Right lobe of liver (tissue), 6 donors: Measurements from ENCODE around the gene RAB14. TPM values are rescaled to one million over a fixed set of nuclear protein-coding genes. Genes with fewer than 3 reads are reported as not detected.

Experiments used
- ATAC-seq, 4 donors: fragments of 200-7000 bp; cut with Tn5 transposase; one replicate each; pipeline ENCODE4 v1.9.1; 2020; ENCODE audit warnings: mild to moderate bottlenecking in 4 of 4, moderate library complexity in 4 of 4
- DNase-seq, 3 donors: peaks; one replicate each; pipeline ENCODE4 v3.0.0-alpha.2; 2020
- H3K27ac ChIP-seq, 3 donors: fragments of 200-600 bp; one replicate each; pipeline ENCODE4 v1.8.0; 2022
- H3K27me3 ChIP-seq, 2 donors: fragments of 200-600 bp; one replicate each; pipeline ENCODE4 v1.8.0; 2022
- H3K36me3 ChIP-seq, 4 donors: fragments of 200-600 bp; sonication (generic) in 1 of 4; one replicate each; pipeline versions ENCODE4 v1.5.1 to v1.8.0; 2017 to 2022; ENCODE audit warnings: control low read depth in 1 of 4
- H3K4me1 ChIP-seq, 4 donors: fragments of 200-600 bp; sonication (generic) in 1 of 4; one replicate each; pipeline versions ENCODE4 v1.5.1 to v1.8.0; 2017 to 2022; ENCODE audit warnings: control low read depth in 1 of 4
- H3K4me3 ChIP-seq, 3 donors: fragments of 200-600 bp; one replicate each; pipeline ENCODE4 v1.8.0; 2022
- H3K9me3 ChIP-seq, 4 donors: fragments of 200-600 bp; sonication (generic) in 1 of 4; one replicate each; pipeline versions ENCODE4 v1.5.1 to v1.8.0; 2017 to 2022; ENCODE audit warnings: control low read depth in 1 of 4
- CTCF ChIP-seq, 4 donors: fragments of 200-600 bp in 3 of 4; fragments of 450-650 bp in 1 of 4; IDR thresholded peaks; one replicate each; pipeline versions ENCODE4 v1.5.1 to v1.8.0; 2016 to 2022; ENCODE audit warnings: antibody characterized with exemption in 4 of 4, mild to moderate bottlenecking in 2 of 4
- POLR2A ChIP-seq: fragments of 450-650 bp; IDR thresholded peaks from one replicate; pipeline ENCODE4 v1.6.1; 2017; ENCODE audit warnings: antibody characterized with exemption, mild to moderate bottlenecking
- WGBS: methylation state at CpG from one replicate; pipeline ENCODE4 v1.1.6; 2018; ENCODE audit warnings: low coverage, low lambda C conversion rate; ENCODE audit not compliant: insufficient coverage; ENCODE audit errors: missing lambda C conversion rate; 5-methylcytosine and 5-hydroxymethylcytosine counted together
- intact Hi-C, 2 donors: fragments of 100-400 bp; cut with DNase I; formaldehyde crosslinking; loops; one replicate each; pipeline versions ENCODE4 v1.11.2 to v1.14.1; 2022
- total RNA-seq, 6 experiments: library from RNA; depleted of rRNA in 2 of 6; stranded (reverse); fragments of >200 nt in 2 of 6; fragmentation: NEBNext Ultra II Directional in 3 of 6; extraction: Animal tissue kit (Norgen Biotek cat#: 25700) in 3 of 6; gene quantifications; one replicate each; pipeline versions ENCODE4 v1.1.0 to v1.2.4, GENCODE V29; 2016 to 2023
- donor health status: DM: no; HTN: yes; CAD: no.
- donor health status: DM: no; HTN: no; CAD: no.
- donor health status: DM: no; HTN: no; CAD: no.
- donor health status: DM: no; HTN: yes; CAD: no.
- donor health status: DM: no; HTN: yes; CAD: no.

RAB14 gene
- total RNA-seq, 6 experiments from 2014 or later = 29.0 to 65.1 (median 53.5) TPM

DNA sequence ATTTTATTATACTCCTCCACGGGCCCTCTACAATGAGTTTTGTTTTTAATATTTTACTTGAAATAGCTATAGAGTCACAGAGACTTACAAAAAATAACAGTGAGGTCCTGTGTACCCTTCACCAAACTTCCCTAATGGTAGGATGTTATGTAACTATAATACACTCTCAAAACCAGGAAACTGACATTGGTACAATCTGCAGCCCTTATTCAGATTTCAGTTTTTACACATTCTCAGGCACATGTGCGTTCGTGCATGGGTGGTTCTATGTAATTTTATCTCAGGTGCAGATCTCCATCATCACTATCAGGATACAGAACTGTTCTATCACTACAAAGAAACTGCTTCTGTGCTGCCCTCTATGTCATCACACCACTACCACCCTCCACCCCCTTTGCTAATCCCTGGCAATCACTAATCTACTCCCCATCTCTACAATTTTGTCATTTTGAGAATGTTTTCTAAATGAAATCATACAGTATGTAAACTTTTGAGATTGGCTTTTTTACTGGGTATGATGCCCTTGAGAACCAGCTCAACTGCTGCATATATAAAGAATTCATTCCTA, 16.4 kb downstream of the RAB14 start:
- Histone ChIP-seq H3K4me1 (peaks cover 0 to 84% (median 35%) of the 10 kb centered on the region in 4 donors), H3K9me3 (no peaks in the 10 kb centered on the region), H3K27ac (peak overlapping the region in 1 of 3 donors; percentile 85), H3K4me3 (no peak overlapping the region), H3K27me3 (no peaks in the 10 kb centered on the region), H3K36me3 (peaks cover 0 to 7% (median 4%) of the 10 kb centered on the region in 4 donors)
- no peak for DNase-seq
- intact Hi-C loops = no loop called here
- WGBS = 61% methylated on average over 3 of the region's 3 CpGs
- no peak for TF ChIP-seq CTCF (IDR thresholded peaks at IDR 0.05)
- TF ChIP-seq POLR2A = no peak
- no peak for ATAC-seq

GRCh38 chr9:121184463-121184862, 17.2 kb downstream of the RAB14 start:
- Histone ChIP-seq H3K36me3 (peaks cover 0 to 7% (median 4%) of the 10 kb centered on the region in 4 donors), H3K4me3 (no peak overlapping the region), H3K4me1 (peaks cover 0 to 87% (median 38%) of the 10 kb centered on the region in 4 donors), H3K9me3 (no peaks in the 10 kb centered on the region), H3K27me3 (no peaks in the 10 kb centered on the region), H3K27ac (peak overlapping the region in 1 of 3 donors; percentile 85)
- ATAC-seq = no peak
- no peak for DNase-seq
- intact Hi-C loops = no loop called here
- TF ChIP-seq POLR2A = no peak
- no peak for TF ChIP-seq CTCF (IDR thresholded peaks at IDR 0.05)

GRCh38 chr9:121183666-121184423, 17.8 kb downstream of the RAB14 start:
- H3K9me3 ChIP-seq = no peaks in the 10 kb centered on the region
- peaks cover 0 to 88% (median 38%) of the 10 kb centered on the region in 4 donors for H3K4me1 ChIP-seq
- no peak for DNase-seq
- H3K4me3 ChIP-seq = no peak overlapping the region
- ATAC-seq = no peak
- intact Hi-C loops = no loop called here
- 14% methylated on average over 3 of the region's 3 CpGs for WGBS
- H3K27me3 ChIP-seq = no peaks in the 10 kb centered on the region
- H3K27ac ChIP-seq = peak overlapping the region; percentile 12 to 85 (median 45)
- H3K36me3 ChIP-seq = peaks cover 0 to 7% (median 4%) of the 10 kb centered on the region in 4 donors
- TF ChIP-seq CTCF (IDR thresholded peaks at IDR 0.05) (no peak), POLR2A (no peak)

- TF ChIP-seq POLR2A = no peak
- no peak for TF ChIP-seq CTCF (IDR thresholded peaks at IDR 0.05)
- Histone ChIP-seq H3K27ac (peak overlapping the region; percentile 12 to 85 (median 45)), H3K27me3 (no peaks in the 10 kb centered on the region), H3K36me3 (peaks cover 0 to 7% (median 3%) of the 10 kb centered on the region in 4 donors), H3K4me1 (peaks cover 0 to 90% (median 39%) of the 10 kb centered on the region in 4 donors), H3K9me3 (no peaks in the 10 kb centered on the region), H3K4me3 (no peak overlapping the region)
- ATAC-seq = no peak
- intact Hi-C loops = no loop called here
- no peak for DNase-seq
These were observed 18.7 kb downstream of the RAB14 start for GRCh38 chr9:121182989-121183388.
